Measurements from ENCODE around the gene GREB1. TPM values are rescaled to one million over a fixed set of nuclear protein-coding genes. Genes with fewer than 3 reads are reported as not detected.

GREB1 gene
- total and polyA plus RNA-seq, 2 experiments from 2014 or later, result 12.0 to 35.0 TPM

- no peak for ATAC-seq
- no peak overlapping the region for H3K4me3 Mint-ChIP-seq
- Histone ChIP-seq H3K9me2 (ENCODE audit: insufficient read depth) (0 out of 2 replicates have a peak, but pooled peaks cover 4% of the 10 kb centered on the region), H3K79me2 (replicated peaks; ENCODE audit: insufficient read depth) (peaks cover 36% of the 10 kb centered on the region), H3K4me1 (ENCODE audit: insufficient read depth) (peaks cover 23% of the 10 kb centered on the region), H3K4me3 (no peak overlapping the region), H3K36me3 (ENCODE audit: insufficient read depth) (no peaks in the 10 kb centered on the region), H3F3A (replicated peaks; ENCODE audit: low read depth) (no peaks in the 10 kb centered on the region), H3K27ac (ENCODE audit: low read depth) (no peak overlapping the region), H3K27me3 (ENCODE audit: insufficient read depth) (no peaks in the 10 kb centered on the region), H4K20me1 (replicated peaks; ENCODE audit: insufficient read depth) (peaks cover 21% of the 10 kb centered on the region), H2AFZ (no peak overlapping the region), H3K4me2 (no peak overlapping the region)
- peaks cover 6% of the 10 kb centered on the region for H3K27me3 Mint-ChIP-seq (ENCODE audit: insufficient read depth, low read depth, poor library complexity)
- H3K27ac Mint-ChIP-seq, result no peak overlapping the region
- H3K9me3 Mint-ChIP-seq, result peaks cover 4% of the 10 kb centered on the region; the same call in 1 of the 3 replicates
- no peak for TF ChIP-seq NANOG (IDR thresholded peaks at IDR 0.05; ENCODE audit: borderline replicate concordance)
- no peak for TF ChIP-seq EZH2 (IDR thresholded peaks at IDR 0.05; ENCODE audit: low read depth, unreplicated experiment)
- TF ChIP-seq, protein P1, sequence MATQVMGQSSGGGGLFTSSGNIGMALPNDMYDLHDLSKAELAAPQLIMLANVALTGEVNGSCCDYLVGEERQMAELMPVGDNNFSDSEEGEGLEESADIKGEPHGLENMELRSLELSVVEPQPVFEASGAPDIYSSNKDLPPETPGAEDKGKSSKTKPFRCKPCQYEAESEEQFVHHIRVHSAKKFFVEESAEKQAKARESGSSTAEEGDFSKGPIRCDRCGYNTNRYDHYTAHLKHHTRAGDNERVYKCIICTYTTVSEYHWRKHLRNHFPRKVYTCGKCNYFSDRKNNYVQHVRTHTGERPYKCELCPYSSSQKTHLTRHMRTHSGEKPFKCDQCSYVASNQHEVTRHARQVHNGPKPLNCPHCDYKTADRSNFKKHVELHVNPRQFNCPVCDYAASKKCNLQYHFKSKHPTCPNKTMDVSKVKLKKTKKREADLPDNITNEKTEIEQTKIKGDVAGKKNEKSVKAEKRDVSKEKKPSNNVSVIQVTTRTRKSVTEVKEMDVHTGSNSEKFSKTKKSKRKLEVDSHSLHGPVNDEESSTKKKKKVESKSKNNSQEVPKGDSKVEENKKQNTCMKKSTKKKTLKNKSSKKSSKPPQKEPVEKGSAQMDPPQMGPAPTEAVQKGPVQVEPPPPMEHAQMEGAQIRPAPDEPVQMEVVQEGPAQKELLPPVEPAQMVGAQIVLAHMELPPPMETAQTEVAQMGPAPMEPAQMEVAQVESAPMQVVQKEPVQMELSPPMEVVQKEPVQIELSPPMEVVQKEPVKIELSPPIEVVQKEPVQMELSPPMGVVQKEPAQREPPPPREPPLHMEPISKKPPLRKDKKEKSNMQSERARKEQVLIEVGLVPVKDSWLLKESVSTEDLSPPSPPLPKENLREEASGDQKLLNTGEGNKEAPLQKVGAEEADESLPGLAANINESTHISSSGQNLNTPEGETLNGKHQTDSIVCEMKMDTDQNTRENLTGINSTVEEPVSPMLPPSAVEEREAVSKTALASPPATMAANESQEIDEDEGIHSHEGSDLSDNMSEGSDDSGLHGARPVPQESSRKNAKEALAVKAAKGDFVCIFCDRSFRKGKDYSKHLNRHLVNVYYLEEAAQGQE (IDR thresholded peaks at IDR 0.05; ENCODE audit: unreplicated experiment), result no peak
- TF ChIP-seq POLR2AphosphoS5 (IDR thresholded peaks at IDR 0.05; ENCODE audit: low read depth), result no peak
- TF ChIP-seq, protein P2, sequence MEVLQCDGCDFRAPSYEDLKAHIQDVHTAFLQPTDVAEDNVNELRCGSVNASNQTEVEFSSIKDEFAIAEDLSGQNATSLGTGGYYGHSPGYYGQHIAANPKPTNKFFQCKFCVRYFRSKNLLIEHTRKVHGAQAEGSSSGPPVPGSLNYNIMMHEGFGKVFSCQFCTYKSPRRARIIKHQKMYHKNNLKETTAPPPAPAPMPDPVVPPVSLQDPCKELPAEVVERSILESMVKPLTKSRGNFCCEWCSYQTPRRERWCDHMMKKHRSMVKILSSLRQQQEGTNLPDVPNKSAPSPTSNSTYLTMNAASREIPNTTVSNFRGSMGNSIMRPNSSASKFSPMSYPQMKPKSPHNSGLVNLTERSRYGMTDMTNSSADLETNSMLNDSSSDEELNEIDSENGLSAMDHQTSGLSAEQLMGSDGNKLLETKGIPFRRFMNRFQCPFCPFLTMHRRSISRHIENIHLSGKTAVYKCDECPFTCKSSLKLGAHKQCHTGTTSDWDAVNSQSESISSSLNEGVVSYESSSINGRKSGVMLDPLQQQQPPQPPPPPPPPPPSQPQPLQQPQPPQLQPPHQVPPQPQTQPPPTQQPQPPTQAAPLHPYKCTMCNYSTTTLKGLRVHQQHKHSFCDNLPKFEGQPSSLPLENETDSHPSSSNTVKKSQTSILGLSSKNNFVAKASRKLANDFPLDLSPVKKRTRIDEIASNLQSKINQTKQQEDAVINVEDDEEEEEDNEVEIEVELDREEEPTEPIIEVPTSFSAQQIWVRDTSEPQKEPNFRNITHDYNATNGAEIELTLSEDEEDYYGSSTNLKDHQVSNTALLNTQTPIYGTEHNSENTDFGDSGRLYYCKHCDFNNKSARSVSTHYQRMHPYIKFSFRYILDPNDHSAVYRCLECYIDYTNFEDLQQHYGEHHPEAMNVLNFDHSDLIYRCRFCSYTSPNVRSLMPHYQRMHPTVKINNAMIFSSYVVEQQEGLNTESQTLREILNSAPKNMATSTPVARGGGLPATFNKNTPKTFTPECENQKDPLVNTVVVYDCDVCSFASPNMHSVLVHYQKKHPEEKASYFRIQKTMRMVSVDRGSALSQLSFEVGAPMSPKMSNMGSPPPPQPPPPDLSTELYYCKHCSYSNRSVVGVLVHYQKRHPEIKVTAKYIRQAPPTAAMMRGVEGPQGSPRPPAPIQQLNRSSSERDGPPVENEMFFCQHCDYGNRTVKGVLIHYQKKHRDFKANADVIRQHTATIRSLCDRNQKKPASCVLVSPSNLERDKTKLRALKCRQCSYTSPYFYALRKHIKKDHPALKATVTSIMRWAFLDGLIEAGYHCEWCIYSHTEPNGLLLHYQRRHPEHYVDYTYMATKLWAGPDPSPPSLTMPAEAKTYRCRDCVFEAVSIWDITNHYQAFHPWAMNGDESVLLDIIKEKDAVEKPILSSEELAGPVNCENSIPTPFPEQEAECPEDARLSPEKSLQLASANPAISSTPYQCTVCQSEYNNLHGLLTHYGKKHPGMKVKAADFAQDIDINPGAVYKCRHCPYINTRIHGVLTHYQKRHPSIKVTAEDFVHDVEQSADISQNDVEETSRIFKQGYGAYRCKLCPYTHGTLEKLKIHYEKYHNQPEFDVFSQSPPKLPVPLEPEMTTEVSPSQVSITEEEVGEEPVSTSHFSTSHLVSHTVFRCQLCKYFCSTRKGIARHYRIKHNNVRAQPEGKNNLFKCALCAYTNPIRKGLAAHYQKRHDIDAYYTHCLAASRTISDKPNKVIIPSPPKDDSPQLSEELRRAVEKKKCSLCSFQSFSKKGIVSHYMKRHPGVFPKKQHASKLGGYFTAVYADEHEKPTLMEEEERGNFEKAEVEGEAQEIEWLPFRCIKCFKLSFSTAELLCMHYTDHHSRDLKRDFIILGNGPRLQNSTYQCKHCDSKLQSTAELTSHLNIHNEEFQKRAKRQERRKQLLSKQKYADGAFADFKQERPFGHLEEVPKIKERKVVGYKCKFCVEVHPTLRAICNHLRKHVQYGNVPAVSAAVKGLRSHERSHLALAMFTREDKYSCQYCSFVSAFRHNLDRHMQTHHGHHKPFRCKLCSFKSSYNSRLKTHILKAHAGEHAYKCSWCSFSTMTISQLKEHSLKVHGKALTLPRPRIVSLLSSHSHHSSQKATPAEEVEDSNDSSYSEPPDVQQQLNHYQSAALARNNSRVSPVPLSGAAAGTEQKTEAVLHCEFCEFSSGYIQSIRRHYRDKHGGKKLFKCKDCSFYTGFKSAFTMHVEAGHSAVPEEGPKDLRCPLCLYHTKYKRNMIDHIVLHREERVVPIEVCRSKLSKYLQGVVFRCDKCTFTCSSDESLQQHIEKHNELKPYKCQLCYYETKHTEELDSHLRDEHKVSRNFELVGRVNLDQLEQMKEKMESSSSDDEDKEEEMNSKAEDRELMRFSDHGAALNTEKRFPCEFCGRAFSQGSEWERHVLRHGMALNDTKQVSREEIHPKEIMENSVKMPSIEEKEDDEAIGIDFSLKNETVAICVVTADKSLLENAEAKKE (CRISPR knock-in tag; IDR thresholded peaks at IDR 0.05), result no peak
- no peak for TF ChIP-seq EZH2phosphoT487 (IDR thresholded peaks at IDR 0.05; ENCODE audit: unreplicated experiment)
- no peak for TF ChIP-seq STAT1 (IDR thresholded peaks at IDR 0.05; ENCODE audit: unreplicated experiment)
- no peak for TF ChIP-seq ZNF331 (CRISPR knock-in tag; IDR thresholded peaks at IDR 0.05; ENCODE audit: low read depth)
- H3K4me1 Mint-ChIP-seq, result peaks cover 39% of the 10 kb centered on the region
- no peak for DNase-seq (ENCODE audit: low spot score)
- peaks cover 6% of the 10 kb centered on the region; the same call in 2 of the 3 replicates for H3K36me3 Mint-ChIP-seq (ENCODE audit: low read depth)
Observed at GRCh38 chr2:11551569-11552259, 17.9 kb downstream of the GREB1 start.
